K562 (cell line): ENCODE data around the gene GFOD1. TPM values are rescaled to one million over a fixed set of nuclear protein-coding genes. Genes with fewer than 3 reads are reported as not detected.

Experiments used
- ATAC-seq: fragments of 200-7000 bp; cut with Tn5 transposase; 3 replicates; pipeline ENCODE4 v1.9.1; 2020; ENCODE audit warnings: moderate library complexity
- BruUV-seq: library from RNA; stranded (reverse); fragments of 400-500 nt; replicated peaks from 2 replicates; lab custom pipeline; 2021; lab: Mats Ljungman, UMichigan
- CTCF ChIA-PET: fragments of 300-600 bp; formaldehyde crosslinking; extraction: SDS; loops from one replicate; lab custom pipeline; 2021; ENCODE audit warnings: low intra/inter-chr PET ratio; lab: Yijun Ruan, JAX
- POLR2A ChIA-PET: fragments of 300-600, 350-650 bp; sonication (Branson Sonifier 250); formaldehyde crosslinking; extraction: SDS; loops from one replicate; lab custom pipeline; 2021; ENCODE audit warnings: antibody characterized with exemption, inconsistent platforms; lab: Yijun Ruan, JAX
- DNase-seq, 4 experiments: peaks; one replicate each; pipeline versions ENCODE4 v3.0.0 to v3.0.0-alpha.2; 2011 to 2018; ENCODE audit warnings: low spot score in 3 of 4, mixed read lengths in 3 of 4; ENCODE audit errors: extremely low read depth in 1 of 4
- FAIRE-seq: peaks from 2 replicates; lab custom pipeline; 2011; peaks lifted over from hg19 to GRCh38; lab: Jason Lieb, UNC
- H2AFZ ChIP-seq: 2 replicates; pipeline ENCODE4 v1.6.0; 2011; ENCODE audit warnings: low read depth, low read length, control low read depth, inconsistent platforms
- H3K27ac ChIP-seq: fragments of 200-600 bp; 3 replicates; pipeline ENCODE4 v1.8.0; 2011; ENCODE audit warnings: low read depth, mild to moderate bottlenecking, control low read depth, inconsistent platforms, low read length, moderate library complexity, mixed read lengths; ENCODE audit errors: extremely low read depth
- H3K27me3 ChIP-seq, 2 experiments: fragments of 300-600 bp in 1 of 2; 2 replicates in 1 of 2; 3 replicates in 1 of 2; pipeline versions ENCODE4 v1.6.0 to v1.8.0; 2011; ENCODE audit warnings: inconsistent platforms in 2 of 2, low read length in 2 of 2, mild to moderate bottlenecking in 1 of 2, mixed read lengths in 1 of 2, moderate library complexity in 1 of 2; ENCODE audit not compliant: control insufficient read depth in 2 of 2, insufficient read depth in 2 of 2
- H3K36me3 ChIP-seq: fragments of 300-600 bp; 3 replicates; pipeline ENCODE4 v1.8.0; 2011; ENCODE audit warnings: mild to moderate bottlenecking, low read length, inconsistent platforms; ENCODE audit not compliant: control insufficient read depth, insufficient read depth
- H3K4me1 ChIP-seq, 2 experiments: fragments of 200-600 bp in 1 of 2; replicated peaks in 1 of 2; 2 replicates in 1 of 2; 3 replicates in 1 of 2; pipeline versions ENCODE4 v1.5.1 to v1.8.0; 2011; ENCODE audit warnings: inconsistent platforms in 2 of 2, low read length in 2 of 2, mild to moderate bottlenecking in 1 of 2, mixed read lengths in 1 of 2, moderate library complexity in 1 of 2; ENCODE audit not compliant: control insufficient read depth in 2 of 2, insufficient read depth in 2 of 2
- H3K4me2 ChIP-seq: 2 replicates; pipeline ENCODE4 v1.6.1; 2011; ENCODE audit warnings: low read length, control low read depth, inconsistent platforms, mixed read lengths; ENCODE audit not compliant: insufficient read depth
- H3K4me3 ChIP-seq: fragments of 200-600 bp; sonication (generic), shearing (Covaris generic); 2 replicates; pipeline ENCODE4 v1.5.1; 2016; ENCODE audit warnings: control low read depth, inconsistent platforms
- H3K79me2 ChIP-seq: fragments of 200-600 bp; 3 replicates; pipeline ENCODE4 v1.8.0; 2011; ENCODE audit warnings: low read length, inconsistent platforms; ENCODE audit not compliant: control insufficient read depth, insufficient read depth
- H3K9ac ChIP-seq, 2 experiments: 2 replicates each; pipeline versions ENCODE4 v1.6.0 to v1.6.1; 2011; ENCODE audit warnings: low read depth in 2 of 2, low read length in 2 of 2, control low read depth in 1 of 2, inconsistent platforms in 1 of 2, mild to moderate bottlenecking in 1 of 2, mixed read lengths in 1 of 2; ENCODE audit not compliant: insufficient read depth in 1 of 2
- H3K9me1 ChIP-seq: one replicate; pipeline ENCODE4 v1.6.0; 2011; ENCODE audit warnings: inconsistent platforms, mild to moderate bottlenecking, low read length, moderate library complexity; ENCODE audit not compliant: control insufficient read depth, insufficient read depth
- H3K9me3 ChIP-seq: replicated peaks from 2 replicates; pipeline ENCODE4 v1.5.1; 2011; ENCODE audit warnings: low read depth, low read length, inconsistent platforms; ENCODE audit not compliant: control insufficient read depth, insufficient read depth
- H4K20me1 ChIP-seq: replicated peaks from 2 replicates; pipeline ENCODE4 v1.6.1; 2011; ENCODE audit warnings: low read length, inconsistent platforms, mixed read lengths; ENCODE audit not compliant: control insufficient read depth, insufficient read depth
- DIDO1 ChIP-seq: fragments of 450-650 bp; IDR thresholded peaks from 2 replicates; pipeline ENCODE4 v1.6.1; 2016; ENCODE audit warnings: low read depth, missing biosample characterization, missing genetic modification characterization
- ELF4 ChIP-seq: fragments of 450-650 bp; formaldehyde crosslinking; IDR thresholded peaks from 2 replicates; pipeline ENCODE4 v1.4.0; 2022; ENCODE audit warnings: missing genetic modification characterization
- EP300 ChIP-seq: IDR thresholded peaks from 2 replicates; pipeline ENCODE4 v1.6.1; 2012; ENCODE audit warnings: low read length, improper control_type of control experiment
- NR2F6 ChIP-seq: fragments of 450-650 bp; formaldehyde crosslinking; IDR thresholded peaks from 2 replicates; pipeline ENCODE4 v1.4.0; 2020; ENCODE audit warnings: mild to moderate bottlenecking
- TSHZ1 ChIP-seq: fragments of 250-450 bp; sonication (Bioruptor Pico); IDR thresholded peaks from 2 replicates; pipeline ENCODE4 v1.4.0; 2020; ENCODE audit warnings: mild to moderate bottlenecking, moderate library complexity
- ZKSCAN1 ChIP-seq: fragments of 150-350 bp; IDR thresholded peaks from 2 replicates; pipeline ENCODE4 v1.6.1; 2016; ENCODE audit warnings: low read depth, low read length
- ZNF347 ChIP-seq: fragments of 450-650 bp; formaldehyde crosslinking; IDR thresholded peaks from 2 replicates; pipeline ENCODE4 v1.4.0; 2020; ENCODE audit warnings: low read depth, mild to moderate bottlenecking, moderate library complexity
- whole genome bisulfite sequencing: fragments of 100-300 bp; shearing (Covaris generic); methylation state at CpG from one replicate; pipeline ENCODE4 v1.1.6; 2016; ENCODE audit warnings: low coverage, mixed read lengths; ENCODE audit not compliant: insufficient coverage; ENCODE audit errors: missing lambda C conversion rate; 5-methylcytosine and 5-hydroxymethylcytosine counted together
- in situ Hi-C: fragments of 300-500 bp; cut with MboI; formaldehyde crosslinking; loops from 4 replicates; pipeline ENCODE4 v1.15.0; 2018; ENCODE audit warnings: inconsistent platforms, mixed read lengths
- intact Hi-C: fragments of 100-400 bp; cut with micrococcal nuclease; formaldehyde crosslinking; loops from 2 replicates; pipeline ENCODE4 v1.14.2; 2022
- polyA plus RNA-seq, 8 experiments: library from polyadenylated mRNA; depleted of rRNA in 4 of 8; stranded (reverse) in 5 of 8; unstranded in 3 of 8; fragments of >200 nt; fragmentation: Nextera tagmentation in 2 of 8; fragmentation: Illumina TruSeq in 1 of 8; extraction: Ambion mirVana in 2 of 8; extraction: Trizol in 1 of 8; gene quantifications; 2 replicates each; pipeline versions ENCODE4 v1.2.1 to v1.2.3, GENCODE V29; 2011 to 2014; ENCODE audit warnings: inconsistent platforms in 1 of 8, missing spikeins in 1 of 8
- total RNA-seq, 7 experiments: library from RNA; depleted of rRNA in 6 of 7; stranded (reverse); fragments of >200 nt in 6 of 7; fragmentation: Illumina TruSeq in 2 of 7; extraction: Trizol in 2 of 7; gene quantifications; 2 replicates each; pipeline versions ENCODE4 v1.2.1 to v1.2.3, GENCODE V29; 2011 to 2021; ENCODE audit warnings: low replicate concordance in 1 of 7
- TF ChIP-seq, protein P1 (sequence below): fragments of 200-800 bp; sonication (Bioruptor generic); IDR thresholded peaks from 2 replicates; pipeline ENCODE4 v1.6.1; 2017; ENCODE audit warnings: missing genetic modification characterization, missing compliant biosample characterization

The GFOD1 gene
- total and polyA plus RNA-seq, 9 of the 15 experiments (the other 6 are each of a cell fraction or from before 2014, with no cell fraction given): 3.8 to 12.0 (median 8.2) TPM

DNA sequence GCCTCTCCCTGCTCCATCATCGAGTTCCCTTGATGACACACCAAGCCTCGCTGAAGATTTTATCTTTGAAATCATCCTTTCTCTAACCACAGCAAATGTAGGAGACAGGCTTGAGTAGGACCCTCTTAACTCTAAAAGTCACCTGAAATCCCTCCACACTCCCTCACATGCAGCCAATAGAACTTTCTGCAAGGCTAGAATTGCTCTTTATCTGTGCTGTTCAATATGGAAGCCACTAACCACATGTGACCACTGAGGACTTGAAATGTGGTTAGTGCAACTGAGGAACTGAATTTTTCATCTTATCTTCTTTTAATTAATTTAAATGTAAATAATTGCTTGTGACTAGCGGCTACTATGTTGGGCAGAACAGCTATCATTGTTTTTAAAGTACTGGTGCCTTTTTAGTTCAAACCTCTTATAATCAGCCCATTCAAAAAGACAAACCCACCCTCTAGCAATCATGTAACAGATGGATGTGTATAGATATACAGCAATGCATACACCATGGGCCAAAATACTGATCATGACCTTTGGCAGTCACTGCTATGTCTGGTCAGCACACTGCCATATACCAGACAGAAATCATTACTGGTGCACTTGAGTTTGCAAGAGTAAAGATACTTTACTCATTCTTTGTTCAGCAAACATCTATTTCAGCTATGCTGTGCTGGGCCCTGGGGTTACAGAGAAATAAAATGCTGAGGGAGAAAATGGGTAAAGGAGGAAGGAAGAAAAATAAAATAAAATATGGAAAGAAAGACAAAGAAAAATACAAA is 50.0 kb downstream of the GFOD1 start:
- H4K20me1 ChIP-seq: no peaks in the 10 kb centered on the region
- TF ChIP-seq, protein P1, sequence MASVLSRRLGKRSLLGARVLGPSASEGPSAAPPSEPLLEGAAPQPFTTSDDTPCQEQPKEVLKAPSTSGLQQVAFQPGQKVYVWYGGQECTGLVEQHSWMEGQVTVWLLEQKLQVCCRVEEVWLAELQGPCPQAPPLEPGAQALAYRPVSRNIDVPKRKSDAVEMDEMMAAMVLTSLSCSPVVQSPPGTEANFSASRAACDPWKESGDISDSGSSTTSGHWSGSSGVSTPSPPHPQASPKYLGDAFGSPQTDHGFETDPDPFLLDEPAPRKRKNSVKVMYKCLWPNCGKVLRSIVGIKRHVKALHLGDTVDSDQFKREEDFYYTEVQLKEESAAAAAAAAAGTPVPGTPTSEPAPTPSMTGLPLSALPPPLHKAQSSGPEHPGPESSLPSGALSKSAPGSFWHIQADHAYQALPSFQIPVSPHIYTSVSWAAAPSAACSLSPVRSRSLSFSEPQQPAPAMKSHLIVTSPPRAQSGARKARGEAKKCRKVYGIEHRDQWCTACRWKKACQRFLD: no peak
- TF ChIP-seq ZKSCAN1: no peak
- TF ChIP-seq TSHZ1 (CRISPR knock-in tag): no peak
- TF ChIP-seq ELF4 (CRISPR knock-in tag): no peak
- TF ChIP-seq ZNF347 (CRISPR knock-in tag): no peak
- TF ChIP-seq EP300: no peak
- no peak for TF ChIP-seq DIDO1 (tag)
- no peak for TF ChIP-seq NR2F6 (CRISPR knock-in tag)

More for the DNA sequence above, 50.0 kb downstream of the GFOD1 start:
- BruUV-seq: no TSS peak
- H3K4me1 ChIP-seq: peaks cover 0 to 4% of the 10 kb centered on the region in 2 experiments; a peak in 3 of 5 replicates
- no peaks in the 10 kb centered on the region for H3K79me2 ChIP-seq
- H3K9ac ChIP-seq: no peak overlapping the region
- DNase-seq: no peak
- FAIRE-seq: no peak
- H3K36me3 ChIP-seq: no peaks in the 10 kb centered on the region
- in situ Hi-C loops (no loop called here), intact Hi-C loops (no loop called here)
- no peaks in the 10 kb centered on the region; the same call in 1 of the 2 replicates for H3K9me3 ChIP-seq
- CTCF ChIA-PET: no interaction called here
- H3K4me3 ChIP-seq: no peak overlapping the region
- WGBS: 11% methylated on average over 3 of the region's 3 CpGs
- no peak overlapping the region for H3K4me2 ChIP-seq
- H3K27me3 ChIP-seq: no peaks in the 10 kb centered on the region
- POLR2A ChIA-PET: interaction anchor here (0.9 to 1.1 kb wide), 2 partner anchors 16 to 42 kb away, joined by 3 to 4 read pairs; no protein-coding TSS in a partner anchor
- H3K27ac ChIP-seq: no peak overlapping the region
- no peaks in the 10 kb centered on the region for H3K9me1 ChIP-seq
- no peak for ATAC-seq
- no peak overlapping the region for H2AFZ ChIP-seq
